Stimulated activated CD8-positive, alpha-beta memory T cell treated with anti-CD3 and anti-CD28 coated beads, Interleukin-12 subunit alpha, Interleukin-12 subunit beta, amount 100 ng/mL, for 24 hours (primary cell): Measurements from ENCODE around the gene NAP1L1.
"Not testable (repeated sequence)": the region's sequence is repeated elsewhere in the genome, so short reads cannot be mapped to it uniquely, and the experiment has no call there.

Experiments
- DNase-seq: peaks from one replicate; pipeline ENCODE4 v3.0.0-alpha.2; 2020; ENCODE audit errors: extremely low read depth

Gene NAP1L1

DNA sequence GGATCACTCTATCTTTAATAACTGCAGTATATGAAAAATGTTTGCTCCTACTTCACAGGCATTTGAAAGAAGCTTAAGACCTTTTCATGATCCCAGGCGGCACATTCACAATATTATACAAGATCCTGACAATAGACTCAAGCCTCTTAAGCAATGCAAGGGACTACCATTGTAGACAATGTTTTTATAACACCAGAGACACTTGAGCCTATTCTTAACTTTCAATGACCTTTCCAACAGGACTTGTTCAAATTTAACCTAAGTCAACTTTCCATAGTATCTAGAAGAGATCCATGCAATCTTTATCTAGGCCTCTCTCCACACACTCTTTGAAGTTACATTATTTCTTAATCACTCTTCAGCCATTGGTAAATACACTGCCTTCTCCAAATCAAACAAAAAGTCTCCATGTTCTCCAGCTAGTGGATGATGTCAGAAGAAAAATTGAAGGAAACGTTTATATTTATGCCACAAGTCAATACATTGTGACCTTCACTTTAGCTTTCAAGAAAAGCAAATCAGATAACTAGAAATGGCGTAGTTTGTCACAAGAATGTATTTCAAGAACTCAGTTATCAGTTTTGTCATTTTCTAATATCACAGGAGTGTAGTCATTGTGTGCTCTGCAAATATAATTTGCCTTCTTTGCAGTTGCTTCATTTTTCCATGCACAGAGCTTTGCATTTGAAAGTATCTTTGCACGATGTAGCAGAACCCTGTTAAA lies 94.1 kb downstream of the NAP1L1 start:
- DNase-seq: no peak

DNA sequence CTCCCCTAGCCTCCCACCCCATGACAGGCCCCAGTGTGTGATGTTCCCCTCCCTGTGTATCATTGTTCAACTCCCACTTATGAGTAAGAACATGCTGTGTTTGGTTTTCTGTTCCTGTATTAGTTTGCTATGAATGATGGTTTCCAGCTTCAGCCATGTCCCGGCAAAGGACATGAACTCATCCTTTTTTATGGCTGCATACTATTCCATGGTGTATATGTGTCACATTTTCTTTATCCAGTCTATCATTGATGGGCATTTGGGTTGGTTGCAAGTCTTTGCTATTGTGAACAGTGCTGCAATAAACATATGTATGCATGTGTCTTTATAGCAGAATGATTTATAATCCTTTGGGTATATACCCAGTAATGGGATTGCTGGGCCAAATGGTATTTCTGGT lies 96.8 kb downstream of the NAP1L1 start:
- DNase-seq: not testable (repeated sequence)
